Globus pallidus (tissue), 1 donor: ENCODE results near the gene LRRC45.
A peak's percentile ranks its signal among the peaks of the same experiment; 100 is the strongest.

Experiments used
- DNase-seq: peaks from one replicate; pipeline ENCODE4 v3.0.0-alpha.2; 2015; ENCODE audit warnings: low spot score

LRRC45 gene

DNA sequence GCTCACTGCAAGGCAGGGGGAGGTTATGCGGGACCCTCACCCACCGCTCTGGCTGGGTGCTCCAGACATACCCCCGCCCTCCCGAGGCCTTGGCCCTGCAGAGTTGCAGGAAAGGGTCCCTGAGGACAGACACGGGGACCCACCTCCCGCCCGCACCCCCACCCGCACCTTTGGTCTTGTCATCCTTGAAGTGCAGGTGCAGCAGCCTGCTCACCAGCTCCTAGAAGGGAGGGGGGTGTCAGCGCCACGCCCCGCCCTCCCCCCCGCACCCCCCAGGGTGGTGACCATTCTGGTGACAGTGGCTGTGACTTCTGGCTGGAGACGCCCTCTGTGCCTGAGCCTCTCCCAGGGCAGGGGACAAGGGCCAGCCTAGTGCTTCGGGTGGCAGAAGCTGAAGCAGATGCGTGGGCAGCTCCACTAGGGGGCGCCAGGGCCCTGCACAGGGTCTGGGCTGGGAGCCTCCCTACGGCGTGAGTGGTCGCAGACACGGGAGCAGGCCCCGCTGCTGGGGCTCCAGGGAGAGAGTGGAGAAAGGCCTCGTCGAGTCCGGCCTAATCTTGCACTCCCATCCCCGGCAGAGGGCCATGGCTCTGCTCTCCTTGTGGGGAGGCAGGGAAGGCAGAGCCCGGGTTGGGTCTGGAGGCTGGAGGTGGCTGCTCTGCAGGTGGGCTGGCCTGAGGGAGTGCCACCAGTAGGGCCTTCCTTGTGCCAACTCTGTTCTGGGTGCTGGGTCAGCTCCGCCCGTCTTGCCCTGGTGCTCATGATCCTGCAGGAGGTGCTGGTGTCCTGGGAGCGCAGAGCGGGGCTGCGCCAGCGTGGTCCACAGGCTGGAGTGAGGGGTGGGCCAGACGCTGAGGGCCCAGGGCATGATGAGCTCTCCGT is 3.2 kb upstream of the LRRC45 start:
- no peak for DNase-seq

DNA sequence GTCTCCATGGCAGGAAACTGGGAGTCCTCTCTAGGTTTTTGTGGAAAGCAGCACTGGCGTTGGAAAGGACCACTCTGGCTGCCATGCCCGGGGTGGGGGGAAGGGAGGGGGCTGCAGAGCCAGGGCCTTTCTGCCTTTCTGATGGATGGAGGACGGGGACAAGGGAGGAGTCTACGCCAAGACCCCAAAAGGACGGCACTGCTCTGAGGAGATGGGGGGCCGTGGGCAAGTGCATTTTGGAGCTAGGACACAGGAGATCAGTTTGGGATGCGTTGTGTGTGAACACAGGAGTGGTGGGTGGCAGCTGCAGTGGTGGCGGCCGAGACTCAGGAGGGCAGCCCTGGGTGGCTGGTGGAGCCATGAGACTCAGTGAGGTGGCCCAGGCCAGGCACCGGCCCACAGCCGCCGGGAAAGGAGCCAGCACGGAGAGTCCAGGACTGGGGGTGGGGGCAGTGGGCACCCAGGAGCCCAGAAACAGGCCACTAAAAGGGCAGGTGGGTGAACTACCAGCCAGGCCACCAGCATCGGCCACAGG is 2.5 kb upstream of the LRRC45 start:
- DNase-seq: no peak

DNA sequence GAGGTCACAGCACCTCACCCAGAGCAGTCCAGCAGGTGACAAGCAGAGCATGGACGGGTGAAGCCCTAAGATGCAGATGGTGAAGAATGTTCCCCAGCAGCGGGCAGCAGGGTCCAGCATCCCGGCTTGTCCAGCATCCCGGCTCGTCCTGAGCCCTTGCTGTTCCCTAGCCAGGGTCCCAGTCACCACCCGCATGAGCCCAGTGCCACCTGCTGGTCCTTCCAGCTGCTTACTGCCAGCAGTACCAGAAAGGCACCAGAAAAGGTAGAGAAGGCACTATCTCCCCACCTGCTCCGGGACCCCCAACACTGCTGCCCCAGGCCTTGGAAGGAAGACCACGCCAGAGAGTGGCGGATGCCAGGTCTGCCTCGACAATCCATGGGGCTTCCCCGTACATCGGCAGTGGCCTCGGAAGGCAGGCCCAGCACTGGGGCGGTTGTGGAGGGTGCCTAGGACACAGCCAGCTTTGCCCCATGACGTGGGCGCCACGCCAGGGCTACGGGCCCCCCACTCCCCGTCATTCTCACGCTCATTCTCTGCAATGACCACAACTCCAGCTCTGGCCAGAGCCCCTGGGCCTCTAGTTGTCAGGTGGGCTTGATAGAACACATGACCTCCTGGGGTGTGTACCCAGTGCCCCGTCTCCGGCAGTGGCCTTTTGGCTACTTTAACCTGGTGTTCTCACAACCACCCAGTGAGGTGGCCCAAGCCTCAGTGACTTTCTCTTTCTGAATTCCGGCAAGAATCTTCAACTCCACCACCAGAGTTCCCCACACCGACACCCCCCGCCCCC is 1.8 kb upstream of the LRRC45 start:
- DNase-seq: peak; percentile 80

DNA sequence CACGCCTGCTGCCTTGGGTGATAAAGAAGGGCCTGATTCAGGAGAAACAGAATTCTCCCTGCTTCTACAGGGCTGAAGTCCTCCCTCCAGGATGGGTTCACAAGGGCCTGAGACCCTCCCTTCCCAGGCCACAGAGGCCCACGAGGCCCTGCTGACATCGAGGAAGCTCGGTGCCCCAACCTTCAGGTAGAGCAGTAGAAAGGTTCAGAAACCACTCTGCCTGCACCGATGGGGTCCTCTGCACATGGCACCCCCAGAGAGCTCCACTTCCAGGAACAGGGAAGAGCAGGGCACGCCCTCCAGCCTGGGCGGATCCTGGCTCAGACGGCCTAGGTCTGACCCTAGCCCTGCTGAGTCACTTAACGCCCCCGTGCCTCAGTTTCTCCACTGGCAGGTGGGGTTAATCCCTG is 1.2 kb upstream of the LRRC45 start:
- DNase-seq: no peak

GRCh38 chr17:82022310-82022980 is 660 bp upstream of the LRRC45 start, which contains the start of gene CENPX:
TSS of gene CENPX (minus strand) at chr17:82022878. CDS start at chr17:82022861, 17 bp downstream.
- DNase-seq: no peak

GRCh38 chr17:82023447-82024241 is 539 bp downstream of the LRRC45 start:
- no peak for DNase-seq

DNA sequence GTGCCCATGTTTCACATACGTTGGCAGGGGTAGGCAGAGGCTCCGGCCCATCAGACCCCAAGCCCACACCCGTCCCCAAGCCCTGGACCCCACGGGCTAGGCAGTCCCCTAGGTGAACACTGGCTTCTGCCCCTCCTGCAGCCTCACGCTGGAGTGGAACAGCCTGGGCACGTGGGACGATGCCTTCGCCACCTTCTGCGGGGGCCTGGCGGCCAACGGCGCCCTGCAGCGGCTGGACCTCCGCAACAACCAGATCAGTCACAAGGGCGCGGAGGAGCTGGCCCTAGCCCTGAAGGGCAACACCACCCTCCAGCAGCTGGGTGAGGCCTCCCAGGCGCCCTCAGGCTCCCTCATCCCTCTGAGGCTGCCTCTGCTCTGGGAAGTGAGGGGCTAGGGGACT is 1.8 kb downstream of the LRRC45 start:
- DNase-seq: no peak

DNA sequence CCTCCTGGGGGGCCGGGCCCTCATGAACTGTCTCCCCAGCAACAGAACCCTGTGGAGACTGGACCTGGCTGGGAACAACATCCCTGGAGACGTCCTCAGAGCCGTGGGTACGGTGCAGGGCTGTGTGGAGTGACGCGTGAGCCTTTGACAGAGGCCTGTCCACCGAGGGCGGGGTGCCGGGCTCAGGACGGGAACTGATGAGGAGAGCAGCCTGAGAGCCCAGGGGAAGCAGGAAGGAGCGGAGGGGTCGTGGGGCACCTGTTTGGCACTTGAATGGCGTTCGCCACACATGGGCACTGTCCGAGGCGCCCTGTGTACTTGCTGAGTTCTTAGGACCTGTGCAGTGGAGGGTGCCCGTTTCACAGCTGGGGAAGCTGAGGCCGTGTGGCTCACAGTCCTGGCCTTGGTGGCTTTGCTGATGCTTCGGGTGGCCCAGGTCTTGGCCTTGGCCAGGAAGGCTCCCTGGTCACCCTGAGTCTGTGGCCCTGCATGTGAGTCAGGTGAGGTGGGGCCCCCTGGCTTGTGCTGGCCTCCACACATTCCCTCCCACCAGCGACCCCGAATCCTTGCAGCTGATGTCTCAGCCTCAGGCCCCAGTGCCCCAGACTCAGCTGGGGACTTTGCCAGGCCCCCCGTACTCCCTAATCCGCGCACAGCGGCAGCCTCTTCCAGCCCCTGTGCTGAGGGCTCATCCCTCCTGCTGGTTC is 2.4 kb downstream of the LRRC45 start:
- no peak for DNase-seq

DNA sequence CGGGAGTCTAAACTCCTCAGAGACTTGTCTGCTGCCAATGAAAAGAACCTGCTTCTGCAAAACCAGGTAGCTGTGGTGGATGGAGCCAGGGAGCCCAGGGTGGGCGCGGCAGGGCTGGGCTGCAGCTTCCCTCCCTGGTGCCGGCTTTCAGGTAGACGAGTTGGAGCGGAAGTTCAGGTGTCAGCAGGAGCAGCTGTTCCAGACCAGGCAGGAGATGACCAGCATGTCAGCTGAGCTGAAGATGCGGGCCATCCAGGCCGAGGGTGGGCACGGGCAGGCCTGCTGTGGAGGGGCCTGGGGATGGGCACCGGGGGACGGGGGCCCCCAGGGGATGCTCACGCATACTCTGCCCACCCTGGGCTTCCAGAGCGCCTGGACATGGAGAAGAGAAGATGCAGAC is 5.1 kb downstream of the LRRC45 start:
- no peak for DNase-seq

- no peak for DNase-seq
Observed at GRCh38 chr17:82028966-82029365, 5.9 kb downstream of the LRRC45 start.

GRCh38 chr17:82029391-82029790 is 6.3 kb downstream of the LRRC45 start:
- DNase-seq: no peak

GRCh38 chr17:82029990-82030469 is 6.9 kb downstream of the LRRC45 start:
- no peak for DNase-seq

- peak; percentile 66 for DNase-seq
Observed at GRCh38 chr17:82030470-82031302, 7.6 kb downstream of the LRRC45 start.

GRCh38 chr17:82031303-82031884 is 8.3 kb downstream of the LRRC45 start, which contains the start of gene RAC3:
TSS of gene RAC3 (plus strand) at chr17:82031678. CDS start at chr17:82031762, 84 bp downstream.
- DNase-seq: no peak

DNA sequence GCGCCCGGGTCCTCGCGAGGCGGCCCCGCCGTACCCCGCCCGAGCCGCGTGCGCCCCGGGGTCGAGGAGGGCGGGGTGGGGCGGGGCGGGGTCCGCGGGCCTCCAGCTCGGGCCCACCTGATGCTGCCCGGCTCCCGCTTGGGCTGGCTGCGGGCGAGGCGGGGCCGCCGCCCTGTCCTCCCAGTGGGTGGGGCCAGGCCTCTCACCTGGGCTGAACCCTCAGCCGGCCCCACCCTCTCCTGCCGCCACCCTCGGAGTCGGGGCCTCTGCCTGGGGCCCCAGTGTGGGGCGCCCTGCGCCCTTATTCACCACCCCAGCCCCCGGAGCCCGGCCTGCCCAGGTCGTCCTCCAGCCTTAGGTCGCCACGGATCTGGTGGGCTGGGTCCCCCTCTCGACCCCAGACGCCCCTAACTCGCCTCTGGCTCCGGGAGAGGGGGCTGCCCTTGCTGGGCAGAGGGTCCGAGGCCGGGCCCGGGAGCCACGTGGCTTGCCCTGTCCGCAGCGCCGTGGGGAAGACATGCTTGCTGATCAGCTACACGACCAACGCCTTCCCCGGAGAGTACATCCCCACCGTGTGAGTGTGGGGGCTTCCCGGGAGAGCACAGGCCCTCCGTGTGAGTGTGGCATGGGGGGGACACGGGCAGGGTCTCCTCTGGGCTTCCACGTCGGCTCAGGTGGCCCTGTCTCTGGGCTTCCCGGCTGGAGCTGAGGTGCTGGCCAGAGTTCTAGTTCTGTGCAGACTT is 9.0 kb downstream of the LRRC45 start:
- no peak for DNase-seq

DNA sequence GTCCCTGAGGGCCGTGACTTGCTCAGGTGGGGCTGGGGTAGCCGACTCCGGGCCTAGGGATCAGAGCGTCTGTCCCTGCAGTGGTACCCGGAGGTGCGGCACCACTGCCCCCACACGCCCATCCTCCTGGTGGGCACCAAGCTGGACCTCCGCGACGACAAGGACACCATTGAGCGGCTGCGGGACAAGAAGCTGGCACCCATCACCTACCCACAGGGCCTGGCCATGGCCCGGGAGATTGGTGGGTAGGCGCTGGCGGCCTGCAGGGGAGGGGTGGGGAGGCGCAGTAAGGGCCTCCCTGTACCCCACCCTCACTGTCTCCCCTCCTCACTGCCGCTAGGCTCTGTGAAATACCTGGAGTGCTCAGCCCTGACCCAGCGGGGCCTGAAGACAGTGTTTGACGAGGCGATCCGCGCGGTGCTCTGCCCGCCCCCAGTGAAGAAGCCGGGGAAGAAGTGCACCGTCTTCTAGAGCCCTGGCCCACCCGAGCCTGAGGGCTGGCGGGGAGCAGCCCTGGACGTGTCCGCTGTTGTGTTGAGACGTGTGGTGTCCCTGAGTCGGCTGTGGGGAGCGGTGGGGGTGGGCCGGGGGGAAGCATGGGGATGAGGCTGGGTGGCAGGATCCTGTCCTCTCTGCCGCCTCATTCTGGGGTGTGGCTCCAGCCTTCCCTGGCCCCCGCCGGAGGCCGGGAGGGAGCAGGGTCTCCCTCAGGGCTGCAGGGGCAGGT is 10.4 kb downstream of the LRRC45 start:
- no peak for DNase-seq

DNA sequence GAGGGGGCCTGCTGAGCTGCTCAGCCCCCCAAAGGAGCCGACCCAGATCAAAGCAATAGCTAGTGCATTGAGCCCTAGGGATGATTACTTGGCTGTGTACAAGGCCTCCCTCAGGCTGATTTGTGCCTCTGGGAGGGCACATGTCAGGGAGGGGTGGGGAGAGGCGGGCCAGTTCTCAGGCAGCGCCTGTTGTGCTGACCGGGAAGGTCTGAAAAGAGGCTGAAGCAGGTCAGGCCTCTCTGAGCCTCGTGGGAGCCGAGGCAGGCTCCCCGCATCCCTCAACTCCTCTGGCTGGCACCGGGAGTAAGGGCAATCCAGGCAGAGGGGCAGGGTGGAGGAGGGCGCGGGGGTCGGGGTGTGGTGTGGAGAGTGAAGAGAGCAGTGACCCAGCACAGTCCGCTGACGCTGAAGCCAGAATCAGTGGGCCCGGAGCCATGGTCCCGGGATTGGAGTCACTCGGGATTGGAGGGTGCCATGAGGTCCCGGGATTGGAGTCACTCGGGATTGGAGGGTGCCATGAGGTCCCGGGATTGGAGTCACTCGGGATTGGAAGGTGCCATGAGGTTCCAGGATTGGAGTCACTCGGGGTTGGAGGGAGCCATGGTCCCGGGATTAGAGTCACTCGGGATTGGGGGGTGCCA is 11.4 kb downstream of the LRRC45 start:
- no peak for DNase-seq
